Stomach (tissue), 9 donors: ENCODE measurements around the gene REN. TPM values are rescaled to one million over a fixed set of nuclear protein-coding genes. Genes with fewer than 3 reads are reported as not detected.

Source experiments
- DNase-seq, 2 donors: peaks; one replicate each; pipeline versions ENCODE4 v3.0.0 to v3.0.0-alpha.2; 2013 to 2019
- H3K27ac ChIP-seq, 5 donors: fragments of 200-600 bp in 4 of 5; sonication (generic) in 4 of 5; one replicate each; pipeline ENCODE4 v1.5.1; 2013 to 2019; ENCODE audit warnings: mild to moderate bottlenecking in 1 of 5, moderate library complexity in 1 of 5
- H3K27me3 ChIP-seq, 3 donors: fragments of 200-600 bp; sonication (generic); one replicate each; pipeline ENCODE4 v1.5.1; 2017 to 2019; ENCODE audit warnings: mixed run types in 1 of 3
- H3K36me3 ChIP-seq, 4 donors: fragments of 200-600 bp; sonication (generic); 1 replicate in 3 of 4; 2 replicates in 1 of 4; pipeline ENCODE4 v1.5.1; 2016 to 2019
- H3K4me1 ChIP-seq, 4 donors: fragments of 200-600 bp; sonication (generic); one replicate each; pipeline ENCODE4 v1.5.1; 2016 to 2019
- H3K4me3 ChIP-seq, 4 donors: fragments of 200-600 bp; sonication (generic) in 3 of 4; one replicate each; pipeline ENCODE4 v1.5.1; 2016 to 2019; ENCODE audit warnings: mild to moderate bottlenecking in 1 of 4
- H3K9me3 ChIP-seq, 4 donors: fragments of 200-600 bp; sonication (generic); one replicate each; pipeline ENCODE4 v1.5.1; 2016 to 2019
- CTCF ChIP-seq, 7 experiments: fragments of 450-650 bp in 4 of 7; fragments of 200-600 bp in 3 of 7; sonication (generic) in 3 of 7; IDR thresholded peaks; one replicate each; pipeline ENCODE4 v1.5.1; 2016 to 2019; ENCODE audit warnings: antibody characterized with exemption in 7 of 7, control low read depth in 2 of 7, mild to moderate bottlenecking in 1 of 7
- EP300 ChIP-seq: sonication (generic); formaldehyde crosslinking; IDR thresholded peaks from one replicate; pipeline ENCODE4 v1.6.1; 2017; ENCODE audit warnings: antibody characterized with exemption
- POLR2A ChIP-seq, 4 donors: fragments of 450-650 bp; IDR thresholded peaks; one replicate each; pipeline ENCODE4 v1.6.1; 2016; ENCODE audit warnings: antibody characterized with exemption in 4 of 4, control low read depth in 2 of 4, mild to moderate bottlenecking in 1 of 4, moderate library complexity in 1 of 4
- POLR2AphosphoS5 ChIP-seq, 3 donors: sonication (generic); formaldehyde crosslinking; IDR thresholded peaks; one replicate each; pipeline ENCODE4 v1.6.1; 2016; ENCODE audit warnings: antibody characterized with exemption in 3 of 3
- WGBS, 5 donors: extraction: QIAGEN DNeasy Blood & Tissue Kit in 3 of 5; methylation state at CpG; one replicate each; pipeline versions ENCODE4 v1.1.5 to v1.1.7; 2013 to 2018; 5-methylcytosine and 5-hydroxymethylcytosine counted together
- intact Hi-C: fragments of 100-400 bp; cut with DNase I; formaldehyde crosslinking; loops from one replicate; pipeline ENCODE4 v1.15.1; 2023; ENCODE audit warnings: low total_unique reads
- polyA plus RNA-seq, 3 donors: library from polyadenylated mRNA; stranded (reverse); fragments of 200-250 nt; gene quantifications; one replicate each; pipeline ENCODE4 v1.2.3, GENCODE V29; 2013
- total RNA-seq, 5 donors: library from RNA; depleted of rRNA; stranded (reverse); fragments of >200 nt; gene quantifications; one replicate each; pipeline versions ENCODE4 v1.1.0 to v1.2.3, GENCODE V29; 2014 to 2016
- donor health status: healthy with polysubstance abuse.
- donor health status: Bipolar disorder and iron deficiency.
- donor health status: healthy.

REN gene
- total and polyA plus RNA-seq, 8 donors, result 0.08 TPM; not detected in 7

GRCh38 chr1:204132718-204133117 is 33.4 kb downstream of the REN start:
- Histone ChIP-seq H3K4me1 (peaks cover 11 to 38% (median 31%) of the 10 kb centered on the region in 4 donors), H3K36me3 (peaks cover 0 to 36% (median 19%) of the 10 kb centered on the region in 4 donors), H3K27me3 (no peaks in the 10 kb centered on the region), H3K4me3 (no peak overlapping the region), H3K9me3 (no peaks in the 10 kb centered on the region), H3K27ac (no peak overlapping the region)
- 80 to 86% (median 83%) methylated on average over 6 of the region's 6 CpGs for WGBS, 5 donors
- intact Hi-C loops, result no loop called here
- TF ChIP-seq POLR2A (IDR thresholded peaks at IDR 0.05) (no peak), EP300 (no peak), CTCF (IDR thresholded peaks at IDR 0.05) (no peak), POLR2AphosphoS5 (IDR thresholded peaks at IDR 0.05) (no peak)
- DNase-seq, result no peak

GRCh38 chr1:204131978-204132377 is 34.2 kb downstream of the REN start:
- Histone ChIP-seq H3K9me3 (no peaks in the 10 kb centered on the region), H3K27me3 (no peaks in the 10 kb centered on the region), H3K36me3 (peaks cover 0 to 31% (median 16%) of the 10 kb centered on the region in 4 donors), H3K4me3 (no peak overlapping the region), H3K4me1 (peaks cover 17 to 45% (median 35%) of the 10 kb centered on the region in 4 donors), H3K27ac (peak overlapping the region in 2 of 5 donors; percentile 71 to 79)
- WGBS, 5 donors, result 82 to 94% (median 88%) methylated on average over 4 of the region's 4 CpGs
- DNase-seq, result no peak
- TF ChIP-seq POLR2A (IDR thresholded peaks at IDR 0.05) (no peak), CTCF (IDR thresholded peaks at IDR 0.05) (no peak), EP300 (no peak), POLR2AphosphoS5 (IDR thresholded peaks at IDR 0.05) (no peak)
- intact Hi-C loops, result no loop called here

- Histone ChIP-seq H3K9me3 (no peaks in the 10 kb centered on the region), H3K36me3 (peaks cover under 1 to 29% (median 17%) of the 10 kb centered on the region in 4 donors), H3K27ac (peak overlapping the region in 3 of 5 donors; percentile 42 to 79 (median 71)), H3K4me1 (peaks cover 21 to 53% (median 39%) of the 10 kb centered on the region in 4 donors), H3K27me3 (no peaks in the 10 kb centered on the region), H3K4me3 (no peak overlapping the region)
- intact Hi-C loops, result no loop called here
- WGBS, 5 donors, result 45 to 51% (median 50%) methylated on average over 10 to 11 of the region's 11 CpGs
- peak in 1 of 2 donors; percentile 60 for DNase-seq
- TF ChIP-seq CTCF (IDR thresholded peaks at IDR 0.05), result no peak
- no peak for TF ChIP-seq POLR2A (IDR thresholded peaks at IDR 0.05)
- no peak for TF ChIP-seq POLR2AphosphoS5 (IDR thresholded peaks at IDR 0.05)
Observed at GRCh38 chr1:204130981-204131892, 34.9 kb downstream of the REN start.

- Histone ChIP-seq H3K27me3 (no peaks in the 10 kb centered on the region), H3K9me3 (no peaks in the 10 kb centered on the region), H3K4me3 (peak overlapping the region in 1 of 4 donors; percentile 34), H3K4me1 (peaks cover 21 to 57% (median 39%) of the 10 kb centered on the region in 4 donors), H3K36me3 (peaks cover 7 to 29% (median 27%) of the 10 kb centered on the region in 4 donors), H3K27ac (peak overlapping the region in 4 of 5 donors; percentile 13 to 79 (median 70))
- peak; percentile 71 to 73 for DNase-seq
- intact Hi-C loops, result no loop called here
- 32 to 60% (median 37%) methylated on average over 4 of the region's 4 CpGs for WGBS, 5 donors
- TF ChIP-seq EP300, result no peak
- TF ChIP-seq POLR2AphosphoS5 (IDR thresholded peaks at IDR 0.05), result no peak
- TF ChIP-seq POLR2A (IDR thresholded peaks at IDR 0.05), result no peak
- TF ChIP-seq CTCF (IDR thresholded peaks at IDR 0.05), result no peak
Observed at GRCh38 chr1:204130178-204130577, 36.0 kb downstream of the REN start.
